ENCODE data around the gene MZF1. TPM values are rescaled to one million over a fixed set of nuclear protein-coding genes. Genes with fewer than 3 reads are reported as not detected.

The MZF1 gene
- total RNA-seq, 2 experiments from 2014 or later, result 21.0 to 21.1 TPM

DNA sequence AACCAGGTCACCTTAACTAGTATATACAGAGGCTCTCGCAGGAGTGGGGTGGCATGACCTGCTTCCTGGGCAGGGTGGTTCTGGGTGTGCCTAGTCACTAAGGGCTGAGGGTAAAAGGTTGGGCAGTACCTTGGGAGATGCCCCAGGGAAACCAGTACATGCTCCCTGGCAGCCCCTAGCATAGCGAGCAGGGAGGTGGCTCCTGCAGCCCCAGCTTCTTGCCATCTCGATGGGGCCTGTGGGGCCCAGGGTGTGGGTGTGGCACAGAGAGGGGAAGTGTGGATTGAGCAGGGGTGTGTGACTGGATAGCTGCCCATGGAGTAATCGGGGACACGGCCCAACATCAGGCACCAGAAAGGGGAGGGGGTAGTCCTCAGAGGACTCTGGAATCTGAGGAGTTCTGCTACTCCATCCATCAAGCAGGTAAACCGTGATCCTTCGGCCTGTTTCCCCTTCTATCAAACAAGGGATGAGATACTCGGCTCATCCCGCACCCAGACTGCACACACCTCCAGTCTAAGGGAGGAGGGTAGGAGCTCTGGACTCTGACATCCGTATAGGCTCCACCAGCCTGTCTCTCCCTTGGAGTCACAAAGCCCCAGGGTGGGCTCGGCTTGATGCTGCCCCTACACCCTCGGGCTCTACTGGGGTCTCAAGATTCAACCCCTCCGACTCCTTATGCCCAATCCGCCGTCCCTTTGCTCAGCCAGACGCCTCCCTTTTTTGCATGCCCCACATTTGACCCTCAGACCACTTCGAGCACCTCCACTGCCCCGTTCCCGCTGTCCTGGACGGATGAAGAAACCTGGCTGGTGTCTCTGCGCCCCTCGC lies 54.7 kb downstream of the MZF1 start:
- Histone ChIP-seq H3K4me1 (ENCODE audit: insufficient read depth, low read length) (peaks cover 61% of the 10 kb centered on the region), H3K27ac (ENCODE audit: low read depth in 1 of 2, low read length in 2 of 2) (peak overlapping the region; percentile 87 to 95), H3K9me3 (ENCODE audit: control insufficient read depth in 1 of 2, insufficient read depth in 1 of 2, low read length in 2 of 2) (no peaks in the 10 kb centered on the region), H3K27me3 (ENCODE audit: control insufficient read depth in 1 of 2, insufficient read depth in 2 of 2, low read length in 2 of 2) (no peaks in the 10 kb centered on the region), H3K4me3 (ENCODE audit: low read length) (peak overlapping the region; percentile 86), H3K36me3 (ENCODE audit: insufficient read depth, low read length) (peaks cover 19% of the 10 kb centered on the region)
- peaks cover 30% of the 10 kb centered on the region for H3K36me3 Mint-ChIP-seq (ENCODE audit: low read depth)
- H3K4me1 Mint-ChIP-seq (ENCODE audit: low read depth), result peaks cover 53% of the 10 kb centered on the region
- peak overlapping the region; percentile 98 for H3K27ac Mint-ChIP-seq
- intact Hi-C loops (cut with DNase I, micrococcal nuclease), result loop anchor here (1.0 to 5.0 kb wide), 7 partner anchors 26 to 211 kb away; partner anchors contain the start of genes TRIM28 (in 2 of the 2), ERVK3-1 (in 1 of the 2) and ZSCAN22 (in 1 of the 2)
- no peaks in the 10 kb centered on the region for H3K27me3 Mint-ChIP-seq
- H3K4me3 Mint-ChIP-seq, result peak overlapping the region; percentile 99
- CTCF ChIA-PET, result interaction anchor here (1.1 to 4.7 kb wide), 12 partner anchors 18 to 156 kb away, joined by 3 to 60 read pairs (median 8); partner anchors contain the start of genes CHMP2A, TRIM28, UBE2M and ZNF324B
- TF ChIP-seq, protein P1, sequence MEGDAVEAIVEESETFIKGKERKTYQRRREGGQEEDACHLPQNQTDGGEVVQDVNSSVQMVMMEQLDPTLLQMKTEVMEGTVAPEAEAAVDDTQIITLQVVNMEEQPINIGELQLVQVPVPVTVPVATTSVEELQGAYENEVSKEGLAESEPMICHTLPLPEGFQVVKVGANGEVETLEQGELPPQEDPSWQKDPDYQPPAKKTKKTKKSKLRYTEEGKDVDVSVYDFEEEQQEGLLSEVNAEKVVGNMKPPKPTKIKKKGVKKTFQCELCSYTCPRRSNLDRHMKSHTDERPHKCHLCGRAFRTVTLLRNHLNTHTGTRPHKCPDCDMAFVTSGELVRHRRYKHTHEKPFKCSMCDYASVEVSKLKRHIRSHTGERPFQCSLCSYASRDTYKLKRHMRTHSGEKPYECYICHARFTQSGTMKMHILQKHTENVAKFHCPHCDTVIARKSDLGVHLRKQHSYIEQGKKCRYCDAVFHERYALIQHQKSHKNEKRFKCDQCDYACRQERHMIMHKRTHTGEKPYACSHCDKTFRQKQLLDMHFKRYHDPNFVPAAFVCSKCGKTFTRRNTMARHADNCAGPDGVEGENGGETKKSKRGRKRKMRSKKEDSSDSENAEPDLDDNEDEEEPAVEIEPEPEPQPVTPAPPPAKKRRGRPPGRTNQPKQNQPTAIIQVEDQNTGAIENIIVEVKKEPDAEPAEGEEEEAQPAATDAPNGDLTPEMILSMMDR (IDR thresholded peaks at IDR 0.05), result no peak
- ATAC-seq (ENCODE audit: poor library complexity) (no peak), DNase-seq (no peak)
- POLR2A ChIA-PET, result interaction anchor here (0.7 to 3.5 kb wide), 12 partner anchors 17 to 335 kb away, joined by 3 to 56 read pairs (median 10); partner anchors contain the start of genes MZF1, TRIM28, UBE2M and ZNF274
- no peaks in the 10 kb centered on the region for H3K9me3 Mint-ChIP-seq

DNA sequence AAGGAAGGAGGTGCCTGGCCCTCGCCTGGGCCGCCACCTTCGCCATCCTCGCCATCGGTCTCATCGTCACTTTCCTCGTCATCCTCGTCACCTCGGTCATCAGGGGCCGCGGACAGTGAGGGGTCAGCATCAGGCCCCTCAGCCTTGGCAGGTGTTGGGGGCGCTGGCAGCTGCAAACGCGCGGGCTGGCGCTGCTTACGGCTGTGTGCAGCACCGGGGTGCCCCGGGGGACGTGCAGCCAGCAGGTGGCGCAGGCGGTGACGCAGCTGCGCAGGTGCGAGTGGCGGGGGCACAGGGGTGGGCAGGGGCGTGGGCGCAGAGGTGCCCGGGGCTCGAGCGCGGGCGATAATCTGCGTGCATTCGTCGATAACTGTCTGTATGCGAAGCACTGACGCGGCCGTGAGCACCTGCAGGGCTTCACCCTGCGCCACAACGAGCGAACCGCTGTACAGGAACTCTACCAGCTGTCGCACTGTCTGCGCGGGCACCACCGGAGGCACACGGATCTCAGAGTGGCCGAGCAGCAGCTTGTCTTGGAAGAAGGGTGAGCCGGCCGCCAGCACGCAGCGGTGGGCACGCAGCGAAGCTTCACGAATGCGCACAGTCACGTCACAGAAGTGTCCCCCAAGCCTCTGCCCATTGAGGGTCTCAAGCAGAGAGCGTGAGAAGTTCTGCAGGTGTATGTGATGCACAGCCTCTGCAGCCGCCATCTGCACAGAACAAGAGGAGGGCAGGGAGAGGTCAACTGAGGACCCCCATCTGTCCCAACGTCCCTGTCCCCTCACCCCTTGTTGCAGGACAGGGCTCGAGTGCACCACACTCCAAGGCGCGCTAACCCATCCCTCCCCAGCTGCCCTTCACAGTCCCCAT lies 55.9 kb downstream of the MZF1 start:
- no peak overlapping the region for H3K4me3 ChIP-seq (ENCODE audit: low read length)
- H3K27ac ChIP-seq (ENCODE audit: low read depth in 1 of 2, low read length in 2 of 2), result no peak overlapping the region
- Mint-ChIP-seq H3K4me3 (no peak overlapping the region), H3K27ac (no peak overlapping the region), H3K9me3 (no peaks in the 10 kb centered on the region), H3K27me3 (no peaks in the 10 kb centered on the region), H3K36me3 (ENCODE audit: low read depth) (peaks cover 30% of the 10 kb centered on the region), H3K4me1 (ENCODE audit: low read depth) (peaks cover 53% of the 10 kb centered on the region)
- intact Hi-C loops (cut with DNase I, micrococcal nuclease), result loop anchor here in 1 of 2 experiments (5.0 kb wide), 2 partner anchors 190 to 210 kb away; partner anchors contain the start of genes ERVK3-1 and ZSCAN22
- peaks cover 64% of the 10 kb centered on the region for H3K4me1 ChIP-seq (ENCODE audit: insufficient read depth, low read length)
- no peak for DNase-seq
- TF ChIP-seq, protein P1 (IDR thresholded peaks at IDR 0.05), result peak; percentile 16
- H3K36me3 ChIP-seq (ENCODE audit: insufficient read depth, low read length), result peaks cover 19% of the 10 kb centered on the region
- ATAC-seq (ENCODE audit: poor library complexity), result no peak
- POLR2A ChIA-PET, result interaction anchor here (0.8 to 1.9 kb wide), 2 partner anchors 26 to 59 kb away, joined by 3 to 5 read pairs; no protein-coding TSS in a partner anchor
- CTCF ChIA-PET, result interaction anchor here (4.7 kb wide), 1 partner anchor 64 kb away, joined by 60 read pairs; no protein-coding TSS in a partner anchor
- no peaks in the 10 kb centered on the region for H3K27me3 ChIP-seq (ENCODE audit: control insufficient read depth in 1 of 2, insufficient read depth in 2 of 2, low read length in 2 of 2)
- no peaks in the 10 kb centered on the region for H3K9me3 ChIP-seq (ENCODE audit: control insufficient read depth in 1 of 2, insufficient read depth in 1 of 2, low read length in 2 of 2)

DNA sequence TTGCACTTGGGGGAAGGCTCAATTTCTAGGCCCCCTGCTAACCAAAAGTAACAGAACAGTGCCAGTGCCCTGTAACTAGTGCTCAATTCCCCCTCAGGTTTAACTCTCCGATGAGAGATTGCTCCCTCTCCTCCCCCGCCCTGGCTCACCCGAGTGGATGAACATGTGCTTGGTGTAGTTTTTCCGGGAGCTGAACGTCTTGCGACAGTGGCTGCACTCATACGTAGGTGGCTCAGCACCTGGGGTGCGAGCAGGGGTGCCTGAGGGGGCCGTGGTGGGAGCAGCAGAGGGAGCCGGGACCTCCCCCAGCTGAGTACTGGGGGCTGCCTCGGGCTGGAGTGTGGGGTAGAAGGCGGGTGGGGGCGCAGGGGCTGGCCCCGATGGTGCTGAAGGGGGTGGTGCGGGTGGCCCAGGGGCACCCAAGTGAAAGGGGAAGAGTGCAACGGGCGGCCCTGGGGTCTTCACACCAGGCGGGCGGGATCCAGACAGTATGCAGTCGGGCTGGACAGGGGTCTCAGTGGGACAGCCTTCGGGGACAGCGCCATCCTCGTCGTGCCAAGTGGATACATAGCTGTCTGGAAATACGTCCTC lies 56.8 kb downstream of the MZF1 start:
- H3K9me3 Mint-ChIP-seq, result no peaks in the 10 kb centered on the region
- POLR2A ChIA-PET, result interaction anchor here (1.9 kb wide), 1 partner anchor 60 kb away, joined by 5 read pairs; no protein-coding TSS in a partner anchor
- H3K27ac Mint-ChIP-seq, result peak overlapping the region; percentile 78
- H3K4me3 Mint-ChIP-seq, result no peak overlapping the region
- intact Hi-C loops (cut with DNase I, micrococcal nuclease), result loop anchor here in 1 of 2 experiments (5.0 kb wide), 2 partner anchors 189 to 209 kb away; partner anchors contain the start of genes ERVK3-1 and ZSCAN22
- peaks cover 30% of the 10 kb centered on the region for H3K36me3 Mint-ChIP-seq (ENCODE audit: low read depth)
- CTCF ChIA-PET, result no interaction called here
- Histone ChIP-seq H3K36me3 (ENCODE audit: insufficient read depth, low read length) (peaks cover 19% of the 10 kb centered on the region), H3K9me3 (ENCODE audit: control insufficient read depth in 1 of 2, insufficient read depth in 1 of 2, low read length in 2 of 2) (no peaks in the 10 kb centered on the region), H3K4me1 (ENCODE audit: insufficient read depth, low read length) (peaks cover 64% of the 10 kb centered on the region), H3K27ac (ENCODE audit: low read depth in 1 of 2, low read length in 2 of 2) (no peak overlapping the region), H3K4me3 (ENCODE audit: low read length) (no peak overlapping the region), H3K27me3 (ENCODE audit: control insufficient read depth in 1 of 2, insufficient read depth in 2 of 2, low read length in 2 of 2) (no peaks in the 10 kb centered on the region)
- TF ChIP-seq, protein P1 (IDR thresholded peaks at IDR 0.05), result no peak
- DNase-seq, result no peak
- H3K27me3 Mint-ChIP-seq, result no peaks in the 10 kb centered on the region
- H3K4me1 Mint-ChIP-seq (ENCODE audit: low read depth), result peaks cover 53% of the 10 kb centered on the region
- no peak for ATAC-seq (ENCODE audit: poor library complexity)
